CD4-positive, alpha-beta T cell (primary cell): Measurements from ENCODE around the gene NFATC1. TPM values are rescaled to one million over a fixed set of nuclear protein-coding genes. Genes with fewer than 3 reads are reported as not detected.

Source experiments
- ATAC-seq: fragments of 200-7000 bp; cut with Tn5 transposase; one replicate; pipeline ENCODE4 v1.10.0; 2022; ENCODE audit warnings: mild to moderate bottlenecking; ENCODE audit not compliant: poor library complexity
- CTCF ChIA-PET: fragments of 350-600 bp; sonication (Branson Sonifier 250); formaldehyde crosslinking; loops from one replicate; lab custom pipeline; 2021; ENCODE audit warnings: antibody characterized with exemption, inconsistent platforms; lab: Charles Lee
- POLR2A ChIA-PET: fragments of 350-600 bp; sonication (Branson Sonifier 250); formaldehyde crosslinking; loops from one replicate; lab custom pipeline; 2021; ENCODE audit warnings: antibody characterized with exemption, inconsistent platforms; lab: Charles Lee
- DNase-seq, 14 experiments: peaks; one replicate each; pipeline ENCODE4 v3.0.0-alpha.2; 2013 to 2020; ENCODE audit warnings: mixed read lengths in 2 of 14
- H3K27ac ChIP-seq, 2 donors: one replicate each; pipeline versions ENCODE4 v1.5.1 to v1.7.0; 2013; ENCODE audit warnings: low read length in 2 of 2, low read depth in 1 of 2, mild to moderate bottlenecking in 1 of 2
- H3K27me3 ChIP-seq, 2 experiments: 1 replicate in 1 of 2; 2 replicates in 1 of 2; pipeline versions ENCODE4 v1.6.1 to v1.7.0; 2013; ENCODE audit warnings: low read length in 2 of 2, control low read depth in 1 of 2, mild to moderate bottlenecking in 1 of 2, moderate library complexity in 1 of 2; ENCODE audit not compliant: insufficient read depth in 2 of 2, control insufficient read depth in 1 of 2
- H3K36me3 ChIP-seq: one replicate; pipeline ENCODE4 v1.6.1; 2013; ENCODE audit warnings: low read length, control low read depth; ENCODE audit not compliant: insufficient read depth
- H3K4me1 ChIP-seq: one replicate; pipeline ENCODE4 v1.6.1; 2013; ENCODE audit warnings: low read length, control low read depth; ENCODE audit not compliant: insufficient read depth
- H3K4me3 ChIP-seq: one replicate; pipeline ENCODE4 v1.5.1; 2013; ENCODE audit warnings: mild to moderate bottlenecking, low read length, moderate library complexity
- H3K9me3 ChIP-seq, 2 experiments: 1 replicate in 1 of 2; 2 replicates in 1 of 2; pipeline versions ENCODE4 v1.6.1 to v1.7.0; 2013; ENCODE audit warnings: low read length in 2 of 2, mild to moderate bottlenecking in 2 of 2, control low read depth in 1 of 2, moderate library complexity in 1 of 2; ENCODE audit not compliant: control insufficient read depth in 1 of 2, insufficient read depth in 1 of 2
- H3K27ac Mint-ChIP-seq: one replicate; pipeline ENCODE4 v1.8.0; 2020; ENCODE audit warnings: mixed read lengths
- H3K27me3 Mint-ChIP-seq: one replicate; pipeline ENCODE4 v1.8.0; 2021; ENCODE audit warnings: mixed read lengths
- H3K36me3 Mint-ChIP-seq: one replicate; pipeline ENCODE4 v1.8.0; 2021; ENCODE audit warnings: low read depth, mixed read lengths
- H3K4me1 Mint-ChIP-seq: one replicate; pipeline ENCODE4 v1.8.0; 2021; ENCODE audit warnings: low read depth, mixed read lengths
- H3K4me3 Mint-ChIP-seq: one replicate; pipeline ENCODE4 v1.8.0; 2020; ENCODE audit warnings: mild to moderate bottlenecking, mixed read lengths
- H3K9me3 Mint-ChIP-seq: one replicate; pipeline ENCODE4 v1.8.0; 2020; ENCODE audit warnings: mixed read lengths
- CTCF ChIP-seq: fragments of 200-600 bp; IDR thresholded peaks from one replicate; pipeline ENCODE4 v1.8.0; 2022; ENCODE audit warnings: antibody characterized with exemption, mild to moderate bottlenecking
- intact Hi-C, 2 experiments: fragments of 100-400 bp; cut with DNase I in 1 of 2; cut with micrococcal nuclease in 1 of 2; formaldehyde crosslinking; loops; one replicate each; pipeline versions ENCODE4 v1.15.1 to v1.9.0; 2023 to 2025; cut with DNase I, micrococcal nuclease
- total RNA-seq, 174 experiments: library from RNA in 2 of 174; stranded (reverse) in 2 of 174; gene quantifications; one replicate each; pipeline ENCODE4 v1.2.3 and lab custom pipeline; 2021 to 2026

Gene NFATC1
- total RNA-seq, 2 experiments from 2014 or later = 107 to 113 TPM

- TF ChIP-seq CTCF = no peak
- CTCF ChIA-PET = no interaction called here
- no peaks in the 10 kb centered on the region for H3K27me3 ChIP-seq
- DNase-seq (no peak), ATAC-seq (no peak)
- peaks cover 20% of the 10 kb centered on the region for H3K4me1 Mint-ChIP-seq
- peaks cover 64% of the 10 kb centered on the region for H3K36me3 ChIP-seq
- H3K27ac ChIP-seq = no peak overlapping the region
- no peaks in the 10 kb centered on the region for H3K9me3 ChIP-seq
- H3K9me3 Mint-ChIP-seq = no peaks in the 10 kb centered on the region
- intact Hi-C loops = no loop called here
- peaks cover 15% of the 10 kb centered on the region for H3K4me1 ChIP-seq
- H3K4me3 ChIP-seq = no peak overlapping the region
- POLR2A ChIA-PET = no interaction called here
- H3K36me3 Mint-ChIP-seq = peaks cover 58% of the 10 kb centered on the region
- H3K27me3 Mint-ChIP-seq = no peaks in the 10 kb centered on the region
- H3K27ac Mint-ChIP-seq = peak overlapping the region; percentile 75
- H3K4me3 Mint-ChIP-seq = no peak overlapping the region
Observed at GRCh38 chr18:79445221-79445620, 49.5 kb downstream of the NFATC1 start.

- no peaks in the 10 kb centered on the region for H3K27me3 ChIP-seq
Observed at GRCh38 chr18:79445696-79446561, 50.2 kb downstream of the NFATC1 start.

GRCh38 chr18:79446931-79447330 is 51.2 kb downstream of the NFATC1 start:
- Histone ChIP-seq H3K27ac (no peak overlapping the region), H3K27me3 (no peaks in the 10 kb centered on the region), H3K36me3 (peaks cover 68% of the 10 kb centered on the region), H3K4me1 (peaks cover 8% of the 10 kb centered on the region), H3K9me3 (no peaks in the 10 kb centered on the region), H3K4me3 (no peak overlapping the region)
- CTCF ChIA-PET = no interaction called here
- peaks cover 5% of the 10 kb centered on the region for H3K4me1 Mint-ChIP-seq
- peaks cover 63% of the 10 kb centered on the region for H3K36me3 Mint-ChIP-seq
- H3K9me3 Mint-ChIP-seq = no peaks in the 10 kb centered on the region
- no peak overlapping the region for H3K4me3 Mint-ChIP-seq
- POLR2A ChIA-PET = no interaction called here
- H3K27ac Mint-ChIP-seq = peak overlapping the region; percentile 75
- ATAC-seq (no peak), DNase-seq (no peak)
- intact Hi-C loops = no loop called here
- no peaks in the 10 kb centered on the region for H3K27me3 Mint-ChIP-seq
- no peak for TF ChIP-seq CTCF

More at GRCh38 chr18:79445696-79446561, 50.2 kb downstream of the NFATC1 start:
- peaks cover 13% of the 10 kb centered on the region for H3K4me1 Mint-ChIP-seq
- peaks cover 63% of the 10 kb centered on the region for H3K36me3 ChIP-seq
- no peaks in the 10 kb centered on the region for H3K9me3 ChIP-seq
- no peaks in the 10 kb centered on the region for H3K27me3 Mint-ChIP-seq
- no peak for ATAC-seq
- no peak overlapping the region for H3K27ac ChIP-seq
- intact Hi-C loops = no loop called here
- DNase-seq = no peak
- no peak overlapping the region for H3K4me3 ChIP-seq
- H3K9me3 Mint-ChIP-seq = no peaks in the 10 kb centered on the region
- ChIA-PET CTCF (no interaction called here), POLR2A (no interaction called here)
- no peak overlapping the region for H3K4me3 Mint-ChIP-seq
- peak overlapping the region; percentile 75 for H3K27ac Mint-ChIP-seq
- peaks cover 59% of the 10 kb centered on the region for H3K36me3 Mint-ChIP-seq
- peaks cover 12% of the 10 kb centered on the region for H3K4me1 ChIP-seq
- no peak for TF ChIP-seq CTCF
